ENCODE data around the gene GRIN3A. TPM values are rescaled to one million over a fixed set of nuclear protein-coding genes. Genes with fewer than 3 reads are reported as not detected.

Gene GRIN3A
- total RNA-seq, 3 donors from 2014 or later (not counting 1 experiment from before 2014, with no cell fraction given), result not detected

DNA sequence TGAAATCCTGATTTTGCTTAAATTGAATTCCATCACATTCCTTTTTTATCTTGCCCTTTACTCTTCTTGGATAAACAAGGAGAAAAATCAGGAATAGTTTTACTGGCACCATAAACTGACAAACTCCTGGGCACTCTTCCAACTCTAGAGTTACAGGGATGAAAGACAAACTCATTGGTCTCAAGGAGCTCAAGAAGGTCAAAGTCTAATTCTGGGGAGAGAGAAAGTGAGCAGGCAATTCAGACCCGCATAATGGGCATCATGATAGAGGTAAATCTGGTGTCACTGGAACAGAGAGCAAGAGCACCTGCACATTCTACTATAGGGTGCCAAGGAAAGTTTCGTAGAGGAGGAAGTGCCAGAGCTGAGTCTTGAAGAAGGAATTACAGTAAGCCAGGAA is 64.8 kb downstream of the GRIN3A start:
- H3K4me1 Mint-ChIP-seq, result no peaks in the 10 kb centered on the region
- peaks cover 6 to 13% of the 10 kb centered on the region in 2 donors for H3K9me3 Mint-ChIP-seq
- H3K27ac ChIP-seq (ENCODE audit: low read length), result no peak overlapping the region
- H3K27me3 Mint-ChIP-seq (ENCODE audit: low read depth in 2 of 2), result no peaks in the 10 kb centered on the region
- H3K9me3 ChIP-seq (ENCODE audit: control insufficient read depth, insufficient read depth, low read length), result no peaks in the 10 kb centered on the region
- no peaks in the 10 kb centered on the region for H3K4me1 ChIP-seq (ENCODE audit: control insufficient read depth, insufficient read depth, low read length)
- ATAC-seq, result no peak
- no peaks in the 10 kb centered on the region for H3K36me3 ChIP-seq (ENCODE audit: control insufficient read depth, insufficient read depth, low read length)
- TF ChIP-seq, protein P1, sequence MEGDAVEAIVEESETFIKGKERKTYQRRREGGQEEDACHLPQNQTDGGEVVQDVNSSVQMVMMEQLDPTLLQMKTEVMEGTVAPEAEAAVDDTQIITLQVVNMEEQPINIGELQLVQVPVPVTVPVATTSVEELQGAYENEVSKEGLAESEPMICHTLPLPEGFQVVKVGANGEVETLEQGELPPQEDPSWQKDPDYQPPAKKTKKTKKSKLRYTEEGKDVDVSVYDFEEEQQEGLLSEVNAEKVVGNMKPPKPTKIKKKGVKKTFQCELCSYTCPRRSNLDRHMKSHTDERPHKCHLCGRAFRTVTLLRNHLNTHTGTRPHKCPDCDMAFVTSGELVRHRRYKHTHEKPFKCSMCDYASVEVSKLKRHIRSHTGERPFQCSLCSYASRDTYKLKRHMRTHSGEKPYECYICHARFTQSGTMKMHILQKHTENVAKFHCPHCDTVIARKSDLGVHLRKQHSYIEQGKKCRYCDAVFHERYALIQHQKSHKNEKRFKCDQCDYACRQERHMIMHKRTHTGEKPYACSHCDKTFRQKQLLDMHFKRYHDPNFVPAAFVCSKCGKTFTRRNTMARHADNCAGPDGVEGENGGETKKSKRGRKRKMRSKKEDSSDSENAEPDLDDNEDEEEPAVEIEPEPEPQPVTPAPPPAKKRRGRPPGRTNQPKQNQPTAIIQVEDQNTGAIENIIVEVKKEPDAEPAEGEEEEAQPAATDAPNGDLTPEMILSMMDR (IDR thresholded peaks at IDR 0.05), result no peak
- 91% methylated on average over 2 of the region's 2 CpGs for WGBS (ENCODE audit: insufficient coverage)
- H3K4me3 Mint-ChIP-seq, result no peak overlapping the region
- H3K27me3 ChIP-seq (ENCODE audit: control insufficient read depth, insufficient read depth, low read length), result no peaks in the 10 kb centered on the region
- no peak overlapping the region for H3K27ac Mint-ChIP-seq
- DNase-seq, result no peak
- H3K36me3 Mint-ChIP-seq, result no peaks in the 10 kb centered on the region
- intact Hi-C loops (cut with micrococcal nuclease), result no loop called here
- no peak overlapping the region for H3K4me3 ChIP-seq (ENCODE audit: low read length)

DNA sequence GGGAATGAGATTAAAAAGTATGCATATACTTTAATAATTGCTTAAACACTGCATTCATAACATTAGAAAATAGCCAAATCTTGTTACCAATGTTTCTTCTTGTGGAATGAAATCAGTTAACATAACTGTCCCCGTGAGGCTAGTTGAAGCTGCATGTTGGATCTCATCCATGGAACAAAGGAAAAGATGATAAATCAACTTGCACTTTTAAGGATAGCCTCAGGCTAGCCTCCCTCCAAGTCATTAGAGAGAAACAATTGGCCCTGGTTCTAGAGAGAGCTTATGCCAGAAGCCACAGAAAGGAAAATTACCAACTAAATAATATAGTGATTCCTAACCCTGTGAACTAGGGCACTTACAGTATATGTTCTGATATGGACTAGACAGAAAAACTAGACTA is 66.9 kb downstream of the GRIN3A start:
- no peaks in the 10 kb centered on the region for H3K9me3 ChIP-seq (ENCODE audit: control insufficient read depth, insufficient read depth, low read length)
- no peaks in the 10 kb centered on the region for H3K27me3 ChIP-seq (ENCODE audit: control insufficient read depth, insufficient read depth, low read length)
- H3K27ac ChIP-seq (ENCODE audit: low read length), result no peak overlapping the region
- TF ChIP-seq, protein P1 (IDR thresholded peaks at IDR 0.05), result no peak
- H3K36me3 Mint-ChIP-seq, result no peaks in the 10 kb centered on the region
- H3K4me1 Mint-ChIP-seq, result no peaks in the 10 kb centered on the region
- no peaks in the 10 kb centered on the region for H3K27me3 Mint-ChIP-seq (ENCODE audit: low read depth in 2 of 2)
- peaks cover 3 to 12% of the 10 kb centered on the region in 2 donors for H3K9me3 Mint-ChIP-seq
- no peak overlapping the region for H3K27ac Mint-ChIP-seq
- H3K36me3 ChIP-seq (ENCODE audit: control insufficient read depth, insufficient read depth, low read length), result no peaks in the 10 kb centered on the region
- no peak overlapping the region for H3K4me3 ChIP-seq (ENCODE audit: low read length)
- no peaks in the 10 kb centered on the region for H3K4me1 ChIP-seq (ENCODE audit: control insufficient read depth, insufficient read depth, low read length)
- no peak for ATAC-seq
- intact Hi-C loops (cut with micrococcal nuclease), result no loop called here
- no peak overlapping the region for H3K4me3 Mint-ChIP-seq
- no peak for DNase-seq
- 90% methylated on average over 1 of the region's 1 CpG for WGBS (ENCODE audit: insufficient coverage)

DNA sequence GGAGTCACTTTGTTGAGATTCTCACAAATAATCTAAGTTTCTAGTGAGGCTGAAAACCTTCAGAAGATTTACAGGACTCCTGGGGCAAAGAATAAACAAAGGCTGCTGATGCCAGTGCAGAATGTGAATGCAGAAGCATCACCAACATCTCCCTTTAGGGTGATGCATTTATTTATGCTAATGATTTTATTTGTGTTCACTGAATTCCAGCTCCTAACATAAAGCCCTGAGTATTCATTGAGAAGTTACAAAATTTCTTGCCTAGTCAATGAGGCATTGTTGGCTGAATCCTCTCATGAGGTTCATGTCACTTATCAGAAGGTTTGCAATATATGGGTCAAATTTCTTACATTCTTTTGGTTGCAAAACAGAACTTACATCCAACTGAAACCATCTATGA is 70.0 kb downstream of the GRIN3A start:
- Mint-ChIP-seq H3K27me3 (ENCODE audit: low read depth in 2 of 2) (no peaks in the 10 kb centered on the region), H3K4me3 (no peak overlapping the region), H3K27ac (no peak overlapping the region), H3K9me3 (peaks cover 0 to 6% of the 10 kb centered on the region in 2 donors), H3K36me3 (no peaks in the 10 kb centered on the region), H3K4me1 (no peaks in the 10 kb centered on the region)
- TF ChIP-seq, protein P1 (IDR thresholded peaks at IDR 0.05), result no peak
- Histone ChIP-seq H3K27ac (ENCODE audit: low read length) (no peak overlapping the region), H3K9me3 (ENCODE audit: control insufficient read depth, insufficient read depth, low read length) (no peaks in the 10 kb centered on the region), H3K27me3 (ENCODE audit: control insufficient read depth, insufficient read depth, low read length) (no peaks in the 10 kb centered on the region), H3K4me1 (ENCODE audit: control insufficient read depth, insufficient read depth, low read length) (no peaks in the 10 kb centered on the region), H3K4me3 (ENCODE audit: low read length) (no peak overlapping the region), H3K36me3 (ENCODE audit: control insufficient read depth, insufficient read depth, low read length) (no peaks in the 10 kb centered on the region)
- no peak for DNase-seq
- no peak for ATAC-seq
- intact Hi-C loops (cut with micrococcal nuclease), result no loop called here

DNA sequence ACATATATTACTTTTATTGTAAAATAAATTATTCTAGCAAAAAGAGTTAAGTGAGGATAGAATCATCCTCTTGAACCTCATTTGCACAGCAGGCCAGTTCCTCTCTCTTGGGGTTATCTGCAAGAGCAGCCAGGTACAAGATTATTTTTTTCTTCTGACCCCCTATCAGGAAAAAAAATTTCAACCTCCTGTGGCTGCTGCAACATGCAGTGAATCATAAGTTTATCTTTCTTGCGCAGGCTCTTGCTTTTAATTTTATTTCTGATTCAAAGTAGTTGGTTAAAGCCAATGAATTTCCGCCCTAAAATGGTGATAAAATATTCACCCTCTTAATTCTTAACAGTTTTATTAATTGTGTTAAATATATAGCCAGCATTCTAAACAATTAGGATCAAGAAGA is 74.0 kb downstream of the GRIN3A start:
- DNase-seq (no peak), ATAC-seq (no peak)
- no peak overlapping the region for H3K27ac ChIP-seq (ENCODE audit: low read length)
- no peaks in the 10 kb centered on the region for H3K9me3 ChIP-seq (ENCODE audit: control insufficient read depth, insufficient read depth, low read length)
- Mint-ChIP-seq H3K4me1 (no peaks in the 10 kb centered on the region), H3K9me3 (peaks cover 0 to 8% of the 10 kb centered on the region in 2 donors), H3K4me3 (no peak overlapping the region), H3K36me3 (no peaks in the 10 kb centered on the region), H3K27me3 (ENCODE audit: low read depth in 2 of 2) (no peaks in the 10 kb centered on the region), H3K27ac (no peak overlapping the region)
- no peaks in the 10 kb centered on the region for H3K36me3 ChIP-seq (ENCODE audit: control insufficient read depth, insufficient read depth, low read length)
- H3K4me3 ChIP-seq (ENCODE audit: low read length), result no peak overlapping the region
- no CpG with 5 or more reads among the region's 2 CpGs for whole genome bisulfite sequencing (ENCODE audit: insufficient coverage)
- TF ChIP-seq, protein P1 (IDR thresholded peaks at IDR 0.05), result no peak
- no peaks in the 10 kb centered on the region for H3K27me3 ChIP-seq (ENCODE audit: control insufficient read depth, insufficient read depth, low read length)
- H3K4me1 ChIP-seq (ENCODE audit: control insufficient read depth, insufficient read depth, low read length), result no peaks in the 10 kb centered on the region
- intact Hi-C loops (cut with micrococcal nuclease), result no loop called here
